ENCODE results near the gene SYAP1. TPM values are rescaled to one million over a fixed set of nuclear protein-coding genes. Genes with fewer than 3 reads are reported as not detected.
"Not testable (repeated sequence)": the region's sequence is repeated elsewhere in the genome, so short reads cannot be mapped to it uniquely, and the experiment has no call there.

The SYAP1 gene
- total RNA-seq, 3 donors from 2014 or later (not counting 1 experiment from before 2014, with no cell fraction given): 42.9 to 58.4 (median 45.4) TPM

DNA sequence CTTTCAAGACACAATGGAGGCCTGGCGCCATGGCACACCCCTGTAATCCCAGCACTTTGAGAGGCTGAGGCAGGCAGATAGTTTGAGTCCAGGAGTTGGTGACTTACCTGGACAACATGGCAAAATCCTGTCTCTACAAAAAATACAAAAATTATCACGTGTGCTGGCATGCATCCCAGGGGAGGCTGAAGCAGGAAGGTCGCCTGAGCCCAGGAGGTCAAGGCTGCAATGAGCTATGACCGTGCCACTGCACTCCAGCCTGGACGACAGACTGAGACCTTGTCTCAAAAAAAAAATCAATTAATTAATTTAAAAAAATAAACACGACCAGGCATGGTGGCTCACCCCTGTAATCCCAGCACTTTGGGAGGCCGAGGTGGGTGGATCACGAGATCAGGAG, 4.9 kb upstream of the SYAP1 start:
- Mint-ChIP-seq H3K4me1 (peaks cover 8 to 21% of the 10 kb centered on the region in 2 donors), H3K27me3 (ENCODE audit: low read depth in 2 of 2) (peaks cover 3 to 18% of the 10 kb centered on the region in 2 donors), H3K27ac (no peak overlapping the region), H3K4me3 (peak overlapping the region; percentile 13), H3K36me3 (no peaks in the 10 kb centered on the region), H3K9me3 (no peaks in the 10 kb centered on the region)
- Histone ChIP-seq H3K36me3 (ENCODE audit: control insufficient read depth, insufficient read depth, low read length) (no peaks in the 10 kb centered on the region), H3K27me3 (ENCODE audit: control insufficient read depth, insufficient read depth, low read length) (no peaks in the 10 kb centered on the region), H3K4me1 (ENCODE audit: control insufficient read depth, insufficient read depth, low read length) (peaks cover 18% of the 10 kb centered on the region), H3K27ac (ENCODE audit: low read length) (no peak overlapping the region), H3K9me3 (ENCODE audit: control insufficient read depth, insufficient read depth, low read length) (no peaks in the 10 kb centered on the region), H3K4me3 (ENCODE audit: low read length) (no peak overlapping the region)
- ATAC-seq (no peak), DNase-seq (no peak)
- intact Hi-C loops (cut with micrococcal nuclease): no loop called here
- WGBS (ENCODE audit: insufficient coverage): 96% methylated on average over 8 of the region's 8 CpGs
- TF ChIP-seq, protein P1, sequence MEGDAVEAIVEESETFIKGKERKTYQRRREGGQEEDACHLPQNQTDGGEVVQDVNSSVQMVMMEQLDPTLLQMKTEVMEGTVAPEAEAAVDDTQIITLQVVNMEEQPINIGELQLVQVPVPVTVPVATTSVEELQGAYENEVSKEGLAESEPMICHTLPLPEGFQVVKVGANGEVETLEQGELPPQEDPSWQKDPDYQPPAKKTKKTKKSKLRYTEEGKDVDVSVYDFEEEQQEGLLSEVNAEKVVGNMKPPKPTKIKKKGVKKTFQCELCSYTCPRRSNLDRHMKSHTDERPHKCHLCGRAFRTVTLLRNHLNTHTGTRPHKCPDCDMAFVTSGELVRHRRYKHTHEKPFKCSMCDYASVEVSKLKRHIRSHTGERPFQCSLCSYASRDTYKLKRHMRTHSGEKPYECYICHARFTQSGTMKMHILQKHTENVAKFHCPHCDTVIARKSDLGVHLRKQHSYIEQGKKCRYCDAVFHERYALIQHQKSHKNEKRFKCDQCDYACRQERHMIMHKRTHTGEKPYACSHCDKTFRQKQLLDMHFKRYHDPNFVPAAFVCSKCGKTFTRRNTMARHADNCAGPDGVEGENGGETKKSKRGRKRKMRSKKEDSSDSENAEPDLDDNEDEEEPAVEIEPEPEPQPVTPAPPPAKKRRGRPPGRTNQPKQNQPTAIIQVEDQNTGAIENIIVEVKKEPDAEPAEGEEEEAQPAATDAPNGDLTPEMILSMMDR (IDR thresholded peaks at IDR 0.05): no peak

DNA sequence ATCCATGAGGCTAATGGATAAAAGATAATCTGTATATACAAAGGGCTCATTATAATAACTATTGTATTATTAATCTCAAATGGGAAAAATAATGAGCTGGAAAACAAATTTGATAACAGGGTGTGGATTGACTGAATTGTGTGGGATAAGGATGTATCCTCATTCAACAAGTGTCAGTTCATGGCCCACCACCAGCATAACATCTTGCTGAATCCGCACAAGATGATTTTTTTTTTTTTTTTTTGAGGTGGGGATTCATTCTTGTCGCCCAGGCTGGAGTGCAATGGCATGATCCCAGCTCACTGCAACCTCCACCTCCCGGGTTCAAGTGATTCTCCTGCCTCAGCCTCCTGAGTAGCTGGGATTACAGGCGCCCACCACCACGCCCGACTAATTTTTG, 3.8 kb upstream of the SYAP1 start:
- H3K27me3 ChIP-seq (ENCODE audit: control insufficient read depth, insufficient read depth, low read length); DNase-seq; H3K36me3 Mint-ChIP-seq; H3K36me3 ChIP-seq (ENCODE audit: control insufficient read depth, insufficient read depth, low read length); H3K27ac ChIP-seq (ENCODE audit: low read length); intact Hi-C loops (cut with micrococcal nuclease); H3K4me3 ChIP-seq (ENCODE audit: low read length); H3K4me3 Mint-ChIP-seq; H3K27ac Mint-ChIP-seq; ATAC-seq; H3K9me3 ChIP-seq (ENCODE audit: control insufficient read depth, insufficient read depth, low read length); H3K9me3 Mint-ChIP-seq: not testable (repeated sequence)
- Mint-ChIP-seq H3K27me3 (ENCODE audit: low read depth in 2 of 2) (peaks cover 3 to 18% of the 10 kb centered on the region in 2 donors), H3K4me1 (peaks cover 19 to 25% of the 10 kb centered on the region in 2 donors)
- H3K4me1 ChIP-seq (ENCODE audit: control insufficient read depth, insufficient read depth, low read length): peaks cover 24% of the 10 kb centered on the region
- no CpG with 5 or more reads among the region's 6 CpGs for WGBS (ENCODE audit: insufficient coverage)

DNA sequence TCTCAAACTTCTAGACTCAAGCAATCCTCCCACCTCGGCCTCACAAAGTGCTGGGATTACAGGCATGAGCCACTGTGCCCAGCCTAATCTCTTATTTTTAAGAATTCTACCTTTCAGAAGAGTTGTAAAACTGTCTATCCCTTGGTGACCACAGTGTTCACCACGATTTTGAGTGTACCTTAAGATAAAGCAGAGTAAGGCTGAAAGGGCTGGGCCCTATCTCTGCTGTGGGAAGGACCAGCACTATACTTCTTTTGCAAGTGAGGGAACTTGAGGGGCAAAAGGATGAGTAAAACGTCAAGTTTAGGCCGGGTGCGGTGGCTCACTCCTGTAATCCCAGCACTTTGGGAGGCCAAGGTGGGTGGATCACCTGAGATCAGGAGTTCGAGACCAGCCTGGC, 3.0 kb upstream of the SYAP1 start:
- intact Hi-C loops (cut with micrococcal nuclease); H3K27ac ChIP-seq (ENCODE audit: low read length); H3K27ac Mint-ChIP-seq; H3K36me3 Mint-ChIP-seq; ATAC-seq; H3K4me3 Mint-ChIP-seq; H3K9me3 ChIP-seq (ENCODE audit: control insufficient read depth, insufficient read depth, low read length); H3K36me3 ChIP-seq (ENCODE audit: control insufficient read depth, insufficient read depth, low read length); DNase-seq; H3K4me3 ChIP-seq (ENCODE audit: low read length); H3K9me3 Mint-ChIP-seq; H3K27me3 ChIP-seq (ENCODE audit: control insufficient read depth, insufficient read depth, low read length): not testable (repeated sequence)
- H3K4me1 ChIP-seq (ENCODE audit: control insufficient read depth, insufficient read depth, low read length): peaks cover 30% of the 10 kb centered on the region
- Mint-ChIP-seq H3K4me1 (peaks cover 20 to 21% of the 10 kb centered on the region in 2 donors), H3K27me3 (ENCODE audit: low read depth in 2 of 2) (peaks cover 3 to 12% of the 10 kb centered on the region in 2 donors)
- WGBS (ENCODE audit: insufficient coverage): 69% methylated on average over 4 of the region's 6 CpGs

DNA sequence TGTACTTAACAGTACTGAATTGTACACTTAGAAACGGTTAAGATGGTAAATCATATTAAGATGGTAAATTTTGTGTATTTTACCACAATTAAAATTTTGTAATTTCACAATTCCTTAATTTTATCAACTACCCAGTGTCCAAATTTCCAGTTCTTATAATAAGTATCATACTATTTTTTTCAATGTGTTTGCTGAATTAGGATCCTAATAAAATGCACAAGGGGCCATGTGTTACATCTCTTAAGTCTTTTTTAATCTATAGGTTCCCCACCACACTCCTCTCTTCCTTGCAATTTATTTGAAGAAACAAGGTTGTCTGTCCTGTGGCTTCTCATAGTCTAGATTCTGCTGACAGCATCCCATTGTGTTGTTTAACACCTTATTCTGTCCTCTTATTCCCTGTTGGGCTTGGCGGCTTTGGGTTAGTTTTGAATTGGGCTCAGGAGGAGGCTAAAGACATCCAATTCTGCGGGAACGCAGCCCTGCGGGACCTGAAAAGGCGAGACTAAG, 533 bp upstream of the SYAP1 start:
- ATAC-seq (peak in 2 of 3 donors; percentile 7 to 22), DNase-seq (no peak)
- peak overlapping the region; percentile 96 to 99 for H3K27ac Mint-ChIP-seq
- H3K27me3 ChIP-seq (ENCODE audit: control insufficient read depth, insufficient read depth, low read length): no peaks in the 10 kb centered on the region
- intact Hi-C loops (cut with micrococcal nuclease): loop anchor here (2.0 kb wide), 1 partner anchor 68 kb away; the partner anchor contains the start of gene TXLNG
- H3K36me3 Mint-ChIP-seq: no peaks in the 10 kb centered on the region
- TF ChIP-seq, protein P1 (IDR thresholded peaks at IDR 0.05): no peak
- H3K4me1 Mint-ChIP-seq: peaks cover 24 to 34% of the 10 kb centered on the region in 2 donors
- H3K36me3 ChIP-seq (ENCODE audit: control insufficient read depth, insufficient read depth, low read length): no peaks in the 10 kb centered on the region
- peaks cover 3 to 6% of the 10 kb centered on the region in 2 donors for H3K27me3 Mint-ChIP-seq (ENCODE audit: low read depth in 2 of 2)
- H3K4me3 Mint-ChIP-seq: peak overlapping the region; percentile 99
- peaks cover 18% of the 10 kb centered on the region for H3K4me1 ChIP-seq (ENCODE audit: control insufficient read depth, insufficient read depth, low read length)
- H3K9me3 ChIP-seq (ENCODE audit: control insufficient read depth, insufficient read depth, low read length): no peaks in the 10 kb centered on the region
- no peaks in the 10 kb centered on the region for H3K9me3 Mint-ChIP-seq
- 0% methylated on average over 5 of the region's 6 CpGs for WGBS (ENCODE audit: insufficient coverage)
- H3K4me3 ChIP-seq (ENCODE audit: low read length): peak overlapping the region; percentile 93
- H3K27ac ChIP-seq (ENCODE audit: low read length): peak overlapping the region; percentile 98
